CD4-positive, alpha-beta T cell treated with Interleukin-1 beta for 1 hour (primary cell): ENCODE measurements around the gene RELB.
"Not testable (repeated sequence)": the region's sequence is repeated elsewhere in the genome, so short reads cannot be mapped to it uniquely, and the experiment has no call there.

Source experiments
- DNase-seq, 2 donors: peaks; one replicate each; pipeline ENCODE4 v3.0.0-alpha.2; 2020 to 2022

RELB gene

DNA sequence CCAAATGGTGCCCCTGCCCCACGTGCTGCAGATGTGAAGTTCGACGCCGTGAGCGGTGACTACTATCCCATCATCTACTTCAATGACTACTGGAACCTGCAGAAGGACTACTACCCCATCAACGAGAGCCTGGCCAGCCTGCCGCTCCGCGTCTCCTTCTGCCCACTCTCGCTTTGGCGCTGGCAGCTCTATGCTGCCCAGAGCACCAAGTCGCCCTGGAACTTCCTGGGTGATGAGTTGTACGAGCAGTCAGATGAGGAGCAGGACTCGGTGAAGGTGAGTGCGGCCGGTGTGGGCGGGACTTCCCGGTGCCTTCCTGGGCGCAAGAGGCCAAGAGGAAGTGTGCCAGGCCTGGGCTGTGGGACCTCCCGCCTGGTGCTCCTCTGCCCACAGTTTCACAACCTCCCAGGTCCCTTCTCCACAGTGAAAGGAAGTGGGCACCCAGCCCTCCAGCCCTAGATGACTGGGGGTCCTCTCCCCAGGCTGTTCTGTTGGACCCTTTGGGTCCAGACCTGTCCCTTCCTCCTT, 14.1 kb upstream of the RELB start:
- DNase-seq: no peak

DNA sequence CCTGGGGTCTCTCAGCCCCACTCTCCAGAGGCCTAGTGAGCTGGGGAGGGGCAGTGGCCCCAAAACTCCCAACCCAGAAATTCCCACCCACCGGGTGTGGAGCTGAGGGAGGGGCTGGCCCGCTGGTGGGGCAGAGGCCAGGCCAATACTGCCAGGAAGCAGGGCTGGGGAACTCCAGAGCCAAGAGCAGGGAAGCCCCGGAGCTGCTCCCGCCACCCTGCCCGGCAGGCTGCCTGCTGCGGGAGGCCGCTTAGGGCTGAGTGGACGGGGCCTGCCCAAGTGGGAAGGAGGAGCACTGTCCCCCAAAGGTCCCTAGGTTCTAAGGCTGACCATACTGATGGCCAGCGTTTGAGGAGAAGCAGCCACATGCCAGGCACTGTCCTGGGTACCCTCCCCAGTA, 13.0 kb upstream of the RELB start:
- DNase-seq: no peak

DNA sequence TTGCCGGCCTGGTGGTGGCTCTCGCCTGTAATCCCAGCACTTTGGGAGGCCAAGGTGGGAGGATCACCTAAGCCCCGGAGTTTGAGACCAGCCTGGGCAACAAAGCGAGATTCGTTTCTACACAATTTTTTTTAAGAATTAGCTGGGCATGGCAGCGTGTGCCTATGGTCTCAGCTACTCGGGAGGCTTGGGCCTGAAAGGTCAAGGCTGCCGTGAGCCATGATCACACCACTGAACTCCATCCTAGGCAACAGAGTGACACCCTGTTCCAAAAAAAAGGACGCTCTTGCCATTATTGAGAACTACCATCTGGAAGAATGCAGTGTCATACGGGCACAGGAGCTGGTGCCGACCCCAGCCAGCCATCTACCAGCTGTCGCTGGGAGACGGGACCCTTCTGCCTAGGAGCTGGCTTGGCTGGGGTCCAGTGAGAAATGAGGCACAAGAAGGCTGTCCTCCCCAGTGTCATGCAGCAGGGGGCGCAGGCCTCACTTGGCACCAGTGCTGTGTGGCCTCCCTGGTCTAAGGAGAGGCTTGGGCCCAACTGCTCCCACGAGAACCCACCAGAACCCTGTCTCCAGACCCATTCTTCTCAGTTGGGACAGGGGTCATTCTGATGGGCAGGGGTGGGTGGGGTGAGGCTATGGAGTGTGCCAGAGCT, 12.2 kb upstream of the RELB start:
- DNase-seq: peak; percentile 65 to 66

DNA sequence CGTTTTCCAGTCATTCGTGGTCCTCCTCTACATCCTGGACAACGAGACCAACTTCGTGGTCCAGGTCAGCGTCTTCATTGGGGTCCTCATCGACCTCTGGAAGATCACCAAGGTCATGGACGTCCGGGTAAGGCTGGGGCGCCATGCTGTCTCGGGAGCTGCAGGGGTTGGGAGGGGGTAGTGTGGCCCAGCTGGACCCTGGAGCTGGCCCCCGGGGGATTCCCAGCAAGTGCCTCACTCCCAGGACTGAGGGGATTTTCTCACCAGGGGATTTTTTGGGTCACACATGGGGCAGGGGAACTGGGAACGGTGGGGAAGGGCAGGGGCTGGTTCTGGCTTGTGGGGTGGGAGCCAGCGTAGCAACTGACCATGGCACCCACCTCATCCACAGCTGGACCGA, 10.8 kb upstream of the RELB start:
- DNase-seq: no peak

DNA sequence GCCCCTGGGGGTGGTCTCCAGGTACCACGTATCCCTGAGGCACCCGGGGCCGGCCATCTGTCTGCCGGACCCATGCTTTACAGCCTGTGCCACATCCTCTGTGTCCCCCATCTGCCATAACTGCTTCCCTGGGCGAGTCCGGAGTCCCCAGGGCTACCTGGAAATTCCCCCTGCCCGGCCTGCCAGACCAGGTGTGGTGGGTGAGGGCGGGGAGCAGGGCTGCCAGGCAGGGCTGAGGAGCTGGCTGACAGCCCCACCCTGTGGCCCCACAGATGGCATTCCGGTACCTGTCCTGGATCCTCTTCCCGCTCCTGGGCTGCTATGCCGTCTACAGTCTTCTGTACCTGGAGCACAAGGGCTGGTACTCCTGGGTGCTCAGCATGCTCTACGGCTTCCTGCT, 10.3 kb upstream of the RELB start:
- DNase-seq: no peak

DNA sequence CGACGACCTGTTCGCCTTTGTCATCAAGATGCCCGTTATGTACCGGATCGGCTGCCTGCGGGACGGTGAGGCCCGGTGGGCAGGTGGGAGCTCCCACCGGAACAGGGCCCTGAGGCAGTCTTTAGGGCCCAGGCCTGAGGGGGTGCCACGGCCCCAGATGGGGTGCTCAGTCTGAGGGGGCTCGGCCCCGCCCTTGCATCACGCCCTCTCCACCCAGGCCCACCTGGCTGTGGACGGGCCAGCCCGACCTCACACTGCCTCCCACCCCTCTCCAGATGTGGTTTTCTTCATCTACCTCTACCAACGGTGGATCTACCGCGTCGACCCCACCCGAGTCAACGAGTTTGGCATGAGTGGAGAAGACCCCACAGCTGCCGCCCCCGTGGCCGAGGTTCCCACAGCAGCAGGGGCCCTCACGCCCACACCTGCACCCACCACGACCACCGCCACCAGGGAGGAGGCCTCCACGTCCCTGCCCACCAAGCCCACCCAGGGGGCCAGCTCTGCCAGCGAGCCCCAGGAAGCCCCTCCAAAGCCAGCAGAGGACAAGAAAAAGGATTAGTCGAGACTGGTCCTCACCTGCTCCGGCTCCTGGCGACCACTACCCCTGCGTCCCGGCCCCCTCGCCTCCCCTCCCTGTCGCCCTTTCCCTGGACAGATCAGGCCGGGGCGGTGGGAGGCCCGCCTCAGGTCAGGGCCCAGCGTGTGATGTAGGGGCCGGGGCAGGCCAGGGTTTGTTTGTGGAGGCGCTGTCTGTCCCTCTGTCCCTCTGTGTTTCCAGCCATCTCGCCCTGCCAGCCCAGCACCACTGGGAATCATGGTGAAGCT, 8.7 kb upstream of the RELB start:
- no peak for DNase-seq

DNA sequence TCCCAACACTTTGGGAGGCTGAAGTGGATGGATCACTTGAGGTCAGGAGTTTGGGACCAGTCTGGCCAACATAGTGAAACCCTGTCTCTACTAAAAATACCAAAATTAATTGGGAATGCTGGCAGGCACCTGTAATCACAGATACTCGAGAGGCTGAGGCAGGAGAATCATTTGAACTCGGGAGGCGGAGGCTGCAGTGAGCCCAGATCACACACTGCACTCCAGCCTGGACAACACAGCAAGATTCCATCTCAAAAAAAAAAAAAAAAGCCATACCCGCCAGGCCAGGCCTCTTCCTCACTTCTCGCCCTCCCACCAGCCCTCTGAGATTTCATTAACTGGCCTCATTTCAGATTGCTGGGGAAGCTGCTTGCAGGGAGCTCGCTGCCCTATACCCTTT, 7.7 kb upstream of the RELB start:
- DNase-seq: no peak

DNA sequence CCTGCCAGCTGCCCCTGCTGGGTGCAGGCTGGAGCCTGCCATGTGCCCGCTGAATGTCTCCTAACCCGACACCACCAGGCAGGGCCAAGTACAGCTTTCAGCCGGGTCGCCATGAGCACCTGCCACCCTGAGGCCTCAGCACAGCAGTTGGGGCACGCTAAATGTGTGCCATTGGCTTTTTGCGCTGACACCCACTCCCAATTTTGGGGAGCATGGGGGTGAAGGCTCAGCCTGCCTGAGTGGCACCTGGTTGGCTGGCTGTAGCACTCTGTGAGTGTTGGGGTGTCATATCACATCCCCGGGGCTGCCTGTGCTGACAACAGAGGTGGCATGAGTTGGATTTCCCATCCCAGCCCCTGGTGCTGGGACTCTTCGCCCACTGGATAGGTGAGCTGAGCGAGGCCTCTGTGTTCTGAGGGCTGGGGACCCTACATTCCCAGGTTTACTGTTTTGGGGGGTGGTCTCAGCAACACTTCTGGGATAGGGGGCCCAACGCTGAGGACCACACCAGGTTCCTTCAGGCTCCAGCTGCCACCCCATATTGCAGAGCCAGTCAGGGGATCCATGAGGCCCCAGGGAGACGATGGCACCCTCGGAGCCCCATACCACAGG, 7.2 kb upstream of the RELB start:
- DNase-seq: no peak

DNA sequence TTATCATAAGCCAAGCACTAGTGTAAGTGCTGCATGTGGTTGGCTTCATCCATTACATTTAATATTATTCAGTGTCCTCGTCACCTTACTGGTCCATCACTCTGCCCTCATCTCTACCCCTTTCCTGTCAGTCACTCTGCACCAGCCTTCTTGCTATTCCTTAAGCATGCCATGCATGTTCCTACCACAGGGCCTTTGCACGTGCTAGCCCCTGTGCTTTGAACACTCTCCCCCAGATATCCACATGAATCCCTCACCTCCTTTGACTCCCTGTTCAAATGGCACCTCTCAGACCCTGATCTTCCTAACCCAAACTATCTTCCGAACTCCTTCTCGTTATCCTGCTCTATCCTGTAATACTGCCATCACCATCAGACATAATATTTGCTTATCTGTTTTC, 3.2 kb upstream of the RELB start:
- no peak for DNase-seq

DNA sequence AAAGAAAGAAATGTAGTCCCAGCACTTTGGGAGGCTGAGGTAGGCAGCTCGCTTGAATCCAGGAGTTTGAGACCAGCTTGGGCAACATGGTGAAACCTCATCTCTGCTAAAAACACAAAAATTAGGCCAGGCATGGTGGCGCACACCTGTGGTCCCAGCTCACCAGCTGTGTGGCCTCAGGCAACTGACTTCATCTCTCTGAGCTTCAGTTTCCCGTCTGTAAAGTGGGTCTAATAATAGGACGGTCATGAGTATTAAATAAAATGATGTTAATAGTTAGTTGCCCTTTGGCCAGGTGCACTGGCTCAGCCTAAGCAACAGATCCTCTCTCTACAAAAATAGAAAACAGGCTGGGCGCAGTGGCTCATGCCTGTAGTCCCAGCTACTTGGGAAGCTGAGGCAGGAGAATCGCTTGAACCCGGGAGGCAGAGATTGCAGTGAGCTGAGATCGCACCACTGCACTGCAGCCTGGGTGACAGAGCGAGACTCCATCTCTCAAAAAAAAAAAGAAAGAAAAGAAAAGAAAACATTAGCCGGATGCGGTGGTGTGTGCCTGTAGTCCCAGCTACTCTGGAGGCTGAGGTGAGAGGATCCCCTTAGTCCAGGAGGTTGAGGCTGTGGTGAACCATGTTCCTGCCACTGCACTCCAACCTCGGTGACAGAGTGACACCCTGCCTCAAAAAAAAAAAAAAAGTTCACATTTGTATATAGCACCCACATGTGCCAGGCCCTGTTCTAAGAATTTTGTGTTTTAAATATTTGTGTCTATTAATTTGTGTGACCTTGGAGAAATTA, 1.9 kb upstream of the RELB start:
- DNase-seq: not testable (repeated sequence)

DNA sequence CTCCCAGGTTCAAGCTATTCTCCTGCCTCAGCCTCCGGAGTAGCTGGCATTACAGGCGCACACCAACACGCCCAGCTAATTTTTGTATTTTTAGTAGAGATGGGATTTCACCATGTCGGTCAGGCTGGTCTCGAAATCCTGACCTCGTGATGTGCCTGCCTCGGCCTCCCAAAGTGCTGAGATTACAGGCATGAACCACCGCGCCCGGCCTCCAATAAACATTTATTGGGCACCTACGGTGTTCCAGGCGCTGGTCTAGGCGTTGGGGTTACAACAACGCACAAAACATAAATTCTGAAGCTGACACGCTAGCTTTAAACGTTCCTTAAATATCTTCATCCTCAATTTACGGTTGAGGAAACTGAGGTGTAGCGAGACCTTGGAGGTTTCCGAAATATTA, 599 bp upstream of the RELB start:
- DNase-seq: not testable (repeated sequence)

DNA sequence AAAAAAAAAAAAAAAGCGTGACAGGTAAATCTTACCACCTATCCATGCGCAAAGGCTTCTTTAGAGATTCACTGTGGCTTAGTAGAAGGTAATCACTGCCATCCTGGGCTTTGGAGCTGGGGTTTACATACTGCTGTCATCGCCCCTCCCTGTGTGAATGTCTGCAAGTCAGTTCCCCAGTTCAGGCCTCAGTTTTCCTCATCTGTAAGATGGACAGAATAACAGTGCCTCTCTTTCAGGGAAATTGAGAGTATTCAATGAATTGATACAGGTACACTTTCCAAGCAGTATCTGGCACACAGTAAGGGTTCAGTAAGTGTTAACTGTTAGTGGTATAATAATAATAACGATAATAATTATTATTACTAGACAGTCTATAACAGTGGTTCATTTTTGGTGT, 2.2 kb downstream of the RELB start:
- no peak for DNase-seq

DNA sequence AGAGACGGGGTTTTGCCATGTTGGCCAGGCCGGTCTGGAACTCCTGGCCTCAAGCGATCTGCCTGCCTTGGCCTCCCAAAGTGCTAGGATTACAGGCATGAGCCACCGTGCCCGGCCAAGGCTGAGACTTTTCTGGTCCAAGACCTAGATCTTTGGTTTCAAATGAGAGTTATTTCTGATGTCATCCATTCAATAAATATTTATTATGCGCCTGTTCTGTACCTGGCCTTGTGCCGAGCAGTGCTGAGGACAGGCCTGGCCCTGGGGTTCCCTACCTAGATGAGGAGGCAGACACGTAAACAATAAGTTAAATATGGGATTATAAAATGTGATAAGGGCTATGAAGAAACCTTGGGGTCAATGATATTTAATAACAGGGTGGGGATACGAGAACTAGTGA, 4.5 kb downstream of the RELB start:
- no peak for DNase-seq

DNA sequence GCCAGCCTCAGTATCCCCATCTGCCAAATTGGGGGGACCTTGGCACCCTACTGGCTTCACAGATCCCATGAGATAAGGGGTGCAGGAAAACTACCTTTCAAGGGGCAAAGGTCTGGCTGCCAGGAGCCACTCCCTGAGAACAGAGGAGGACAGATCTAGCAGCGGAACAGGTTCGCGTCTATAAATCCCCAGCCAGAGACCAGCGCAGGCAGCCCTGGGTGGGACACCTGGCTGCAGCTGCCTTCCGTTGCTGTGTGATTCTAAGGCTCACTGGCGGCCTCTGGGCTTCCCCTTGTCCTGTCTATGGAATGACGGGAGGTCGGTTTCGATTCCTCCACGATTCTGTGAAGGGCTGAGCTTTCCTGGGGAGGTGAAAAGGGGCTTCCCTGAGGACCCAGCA, 7.3 kb downstream of the RELB start:
- no peak for DNase-seq

DNA sequence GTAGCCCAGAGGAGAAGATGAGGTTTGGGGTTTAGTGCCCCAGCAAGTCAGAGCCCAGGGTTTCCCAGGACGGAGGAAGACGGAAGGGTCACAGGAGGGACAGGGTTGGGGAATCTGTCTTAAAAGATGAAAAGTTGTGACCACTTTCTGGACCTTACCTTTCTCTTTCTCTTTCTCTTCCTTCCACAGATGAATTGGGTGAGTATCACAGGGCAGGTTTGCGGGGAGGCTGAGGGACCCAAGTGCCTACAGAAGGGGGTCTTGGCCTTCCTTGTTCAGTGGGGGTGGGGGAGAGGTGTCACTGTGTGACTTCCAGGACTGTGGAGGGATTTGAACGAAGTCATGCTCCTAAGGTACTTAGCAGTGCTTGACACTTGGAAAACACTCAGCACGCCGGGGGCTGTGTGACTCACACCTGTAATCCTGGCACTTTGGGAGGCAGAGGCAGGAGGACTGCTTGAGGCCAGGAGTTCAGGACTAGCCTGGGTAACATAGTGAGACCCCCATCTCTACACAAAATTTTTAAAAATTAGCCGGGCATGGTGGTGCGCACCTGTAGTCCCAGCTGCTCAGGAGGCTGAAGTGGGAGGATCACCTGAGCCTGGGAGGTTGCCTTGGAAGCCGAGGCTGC, 8.5 kb downstream of the RELB start:
- DNase-seq: no peak

DNA sequence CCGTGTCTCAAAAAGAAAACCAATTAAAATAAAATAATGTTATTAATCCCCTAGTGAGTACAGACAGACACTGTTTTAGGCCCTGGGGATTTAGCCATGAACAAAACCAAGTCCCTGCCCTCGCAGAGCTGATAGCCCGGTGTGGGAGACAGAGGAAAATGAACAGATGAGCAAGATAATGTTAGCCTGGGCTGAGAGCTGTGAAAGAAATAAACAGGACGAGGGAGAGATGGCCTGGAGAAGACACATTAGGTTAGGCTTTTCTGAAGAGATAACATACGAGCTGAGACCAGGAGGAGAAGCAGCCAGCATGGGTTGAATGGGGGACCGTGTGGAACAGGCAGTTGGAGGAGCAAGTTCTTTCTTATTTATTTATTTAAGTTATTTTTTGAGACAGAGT, 9.0 kb downstream of the RELB start:
- DNase-seq: no peak

DNA sequence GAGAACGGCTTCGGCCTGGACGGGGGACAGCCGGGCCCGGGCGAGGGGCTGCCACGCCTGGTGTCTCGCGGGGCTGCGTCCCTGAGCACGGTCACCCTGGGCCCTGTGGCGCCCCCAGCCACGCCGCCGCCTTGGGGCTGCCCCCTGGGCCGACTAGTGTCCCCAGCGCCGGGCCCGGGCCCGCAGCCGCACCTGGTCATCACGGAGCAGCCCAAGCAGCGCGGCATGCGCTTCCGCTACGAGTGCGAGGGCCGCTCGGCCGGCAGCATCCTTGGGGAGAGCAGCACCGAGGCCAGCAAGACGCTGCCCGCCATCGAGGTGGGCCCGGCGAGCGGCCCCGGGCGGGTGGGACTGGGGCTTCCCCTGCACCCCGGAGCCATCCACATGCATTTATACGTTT, 10.7 kb downstream of the RELB start:
- no peak for DNase-seq

DNA sequence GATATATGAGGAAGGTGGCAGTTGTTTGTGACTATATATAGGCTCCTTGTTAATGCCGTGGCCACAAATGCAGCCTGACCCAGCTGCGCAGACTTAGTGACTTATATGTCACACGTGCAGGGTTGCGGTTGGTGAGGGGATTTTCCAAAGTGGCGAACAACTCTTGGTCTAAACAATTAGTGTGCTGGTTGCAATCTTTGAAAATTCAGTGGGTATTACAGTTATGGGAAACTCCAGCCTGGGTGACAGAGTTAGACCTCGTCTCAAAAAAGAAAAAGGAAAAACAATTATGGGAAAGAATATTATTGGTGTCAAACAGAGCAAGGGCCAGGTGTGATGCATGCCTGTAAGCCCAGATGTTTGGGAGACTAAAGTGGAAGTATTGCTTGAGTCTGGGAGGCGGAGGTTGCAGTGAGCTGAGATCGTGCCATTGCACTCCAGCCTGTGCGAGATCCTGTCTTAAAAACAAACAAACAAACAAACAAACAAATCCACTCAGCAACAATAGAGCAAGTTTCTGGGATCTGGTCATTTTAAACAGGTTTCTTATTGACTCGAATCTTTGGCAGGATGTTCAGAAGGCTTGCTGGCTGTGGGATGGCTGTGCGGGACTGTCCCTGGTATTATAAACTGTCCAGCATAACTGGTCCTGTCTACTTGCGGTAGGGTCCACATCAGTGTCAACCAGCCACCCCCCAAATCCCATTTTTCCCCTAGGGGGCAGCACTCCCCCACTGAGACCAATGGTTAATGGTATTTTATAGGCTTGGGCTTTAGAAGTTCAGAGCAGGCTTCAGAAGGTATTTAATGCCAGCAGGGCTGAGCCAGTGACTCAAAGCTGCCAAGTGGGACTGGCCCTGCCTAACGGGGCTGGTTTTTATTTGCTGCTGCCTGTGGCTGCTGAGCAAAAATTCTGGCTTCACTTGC, 15.4 kb downstream of the RELB start:
- peak; percentile 84 to 88 for DNase-seq

DNA sequence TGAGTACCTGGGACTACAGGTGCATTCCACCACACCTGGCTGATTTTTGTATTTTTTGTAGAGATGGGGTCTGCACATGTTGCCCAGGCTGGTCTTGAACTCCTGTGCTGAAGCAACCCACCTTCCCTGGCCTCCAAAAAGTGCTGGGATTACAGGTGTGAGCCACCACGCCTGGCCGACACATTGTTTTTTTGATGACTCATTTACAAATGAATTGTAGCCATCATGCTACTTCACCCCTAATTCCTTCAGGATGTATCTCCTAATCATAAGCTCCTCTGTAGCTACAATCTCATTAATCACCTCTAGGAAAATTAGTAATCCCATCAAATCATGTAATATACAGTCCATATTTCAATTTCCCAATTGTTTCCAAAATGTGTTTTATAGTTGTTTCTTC, 17.9 kb downstream of the RELB start:
- DNase-seq: no peak

DNA sequence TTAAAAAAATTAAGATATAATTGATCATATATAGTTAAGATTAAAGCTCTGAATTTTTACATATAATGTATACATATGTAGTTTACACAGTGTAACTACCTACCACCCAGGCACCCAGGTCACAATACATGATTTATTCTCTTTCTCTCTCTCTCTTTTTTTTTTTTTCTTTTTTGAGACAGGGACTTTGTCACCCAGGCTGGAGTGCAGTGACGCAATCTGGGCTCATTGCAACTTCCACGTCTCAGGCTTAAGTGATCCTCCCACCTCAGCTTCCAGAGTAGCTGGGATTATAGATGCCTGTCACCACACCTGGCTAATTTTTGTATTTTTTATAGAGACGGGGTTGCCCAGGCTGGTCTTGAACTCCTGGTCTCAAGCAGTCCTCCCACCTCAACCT, 18.8 kb downstream of the RELB start:
- no peak for DNase-seq

DNA sequence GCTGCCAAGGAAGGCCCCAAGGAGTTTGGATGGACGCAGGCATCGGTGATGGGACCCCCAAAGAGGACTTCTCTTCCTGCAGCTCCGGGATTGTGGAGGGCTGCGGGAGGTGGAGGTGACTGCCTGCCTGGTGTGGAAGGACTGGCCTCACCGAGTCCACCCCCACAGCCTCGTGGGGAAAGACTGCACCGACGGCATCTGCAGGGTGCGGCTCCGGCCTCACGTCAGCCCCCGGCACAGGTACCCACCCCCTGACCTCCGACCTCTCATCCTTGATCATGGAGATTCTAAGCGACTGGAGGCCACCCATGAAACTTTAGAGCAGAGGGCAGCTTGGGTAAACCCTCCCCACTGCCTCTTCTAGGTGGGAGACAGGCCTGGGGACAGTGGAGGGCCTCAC, 20.7 kb downstream of the RELB start:
- DNase-seq: no peak

DNA sequence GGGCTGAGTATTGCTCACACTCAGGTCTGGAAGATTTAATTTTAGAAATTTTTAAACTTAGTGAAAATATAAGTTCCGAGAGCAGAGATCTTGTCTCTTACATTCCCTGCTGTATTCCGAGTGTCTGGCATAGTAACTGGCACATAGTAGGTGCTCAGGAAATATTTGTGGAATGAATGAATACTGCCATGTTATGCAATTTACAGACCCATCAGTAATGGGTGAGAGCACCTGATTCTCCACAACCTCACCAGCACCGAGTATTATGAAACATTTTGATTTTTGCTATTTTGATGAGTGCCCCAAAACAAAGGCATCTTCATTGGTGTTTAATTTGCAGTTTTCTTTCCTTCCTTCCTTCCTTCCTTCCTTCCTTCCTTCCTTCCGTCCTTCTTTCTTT, 21.8 kb downstream of the RELB start:
- DNase-seq: no peak
